GM18519 (cell line): Measurements from ENCODE around the gene C1QC.
"Not testable (repeated sequence)": the region's sequence is repeated elsewhere in the genome, so short reads cannot be mapped to it uniquely, and the experiment has no call there.

Experiments
- ATAC-seq: cut with Tn5 transposase; IDR thresholded peaks from one replicate; pipeline ENCODE4 v1.9.1; 2021; ENCODE audit warnings: mild to moderate bottlenecking, moderate library complexity; ENCODE audit not compliant: unreplicated experiment, low FRiP score

Gene C1QC

DNA sequence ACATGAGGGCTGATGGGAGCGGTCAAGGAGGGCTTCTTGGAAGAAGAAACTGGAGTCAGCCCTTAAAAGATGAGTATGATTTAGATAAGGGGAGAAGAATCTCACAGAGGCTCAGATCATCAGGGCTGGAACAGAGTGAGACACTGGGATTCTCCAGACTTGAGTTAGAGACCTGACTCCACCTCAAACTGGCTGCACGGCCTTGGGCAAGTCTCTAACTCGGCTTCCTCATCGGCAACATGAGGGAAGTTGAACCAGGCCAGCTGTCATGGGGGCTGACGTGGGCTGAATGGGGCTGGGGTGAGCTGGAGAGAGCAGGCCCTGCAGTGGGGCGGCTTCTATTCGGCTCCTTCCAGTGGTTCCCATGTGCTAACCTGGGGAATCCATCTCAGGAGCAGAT lies 2.5 kb downstream of the C1QC start:
- no peak for ATAC-seq

DNA sequence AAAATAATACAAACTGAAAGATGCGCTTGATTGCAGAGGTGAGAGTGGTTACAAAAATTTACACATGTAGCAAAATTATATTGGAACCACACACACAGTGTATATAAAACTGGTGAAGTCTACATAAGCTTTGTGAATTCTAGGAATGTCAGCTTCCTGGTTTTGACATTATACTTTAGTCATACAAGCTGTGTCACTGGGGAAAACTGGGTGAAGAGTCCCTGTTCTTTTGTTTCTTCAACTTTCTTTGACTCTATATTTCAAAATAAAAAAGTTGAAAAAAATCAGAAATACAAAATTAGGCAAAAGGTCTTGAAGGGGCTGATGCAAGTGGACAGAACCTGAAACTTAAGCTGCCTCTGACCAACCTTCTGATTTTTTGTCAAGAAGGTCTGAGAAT lies 3.0 kb downstream of the C1QC start:
- ATAC-seq: no peak

DNA sequence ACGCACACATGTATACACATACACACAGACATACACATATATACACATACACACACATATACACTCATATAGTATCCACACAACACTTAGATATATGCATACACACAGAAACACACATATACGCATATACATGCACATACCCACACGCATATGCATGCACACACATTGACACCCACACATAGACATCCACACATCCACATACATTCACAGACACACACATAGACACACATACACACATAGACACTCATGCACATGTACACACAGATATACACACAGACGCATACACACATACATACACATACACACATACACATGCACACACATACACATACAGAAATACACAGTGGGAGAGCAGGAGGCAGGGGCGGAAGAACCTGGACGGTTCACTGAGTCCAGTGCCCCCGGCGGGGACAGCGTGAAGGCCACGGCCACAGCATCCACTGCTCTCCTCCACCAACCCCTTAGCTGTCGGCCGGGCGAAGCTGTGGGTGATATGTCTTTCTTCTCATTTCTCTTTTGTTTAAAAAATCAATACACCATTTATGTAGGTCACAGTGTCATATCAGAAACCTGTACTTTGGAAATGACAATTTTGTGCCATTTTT lies 6.8 kb downstream of the C1QC start:
- ATAC-seq: no peak

DNA sequence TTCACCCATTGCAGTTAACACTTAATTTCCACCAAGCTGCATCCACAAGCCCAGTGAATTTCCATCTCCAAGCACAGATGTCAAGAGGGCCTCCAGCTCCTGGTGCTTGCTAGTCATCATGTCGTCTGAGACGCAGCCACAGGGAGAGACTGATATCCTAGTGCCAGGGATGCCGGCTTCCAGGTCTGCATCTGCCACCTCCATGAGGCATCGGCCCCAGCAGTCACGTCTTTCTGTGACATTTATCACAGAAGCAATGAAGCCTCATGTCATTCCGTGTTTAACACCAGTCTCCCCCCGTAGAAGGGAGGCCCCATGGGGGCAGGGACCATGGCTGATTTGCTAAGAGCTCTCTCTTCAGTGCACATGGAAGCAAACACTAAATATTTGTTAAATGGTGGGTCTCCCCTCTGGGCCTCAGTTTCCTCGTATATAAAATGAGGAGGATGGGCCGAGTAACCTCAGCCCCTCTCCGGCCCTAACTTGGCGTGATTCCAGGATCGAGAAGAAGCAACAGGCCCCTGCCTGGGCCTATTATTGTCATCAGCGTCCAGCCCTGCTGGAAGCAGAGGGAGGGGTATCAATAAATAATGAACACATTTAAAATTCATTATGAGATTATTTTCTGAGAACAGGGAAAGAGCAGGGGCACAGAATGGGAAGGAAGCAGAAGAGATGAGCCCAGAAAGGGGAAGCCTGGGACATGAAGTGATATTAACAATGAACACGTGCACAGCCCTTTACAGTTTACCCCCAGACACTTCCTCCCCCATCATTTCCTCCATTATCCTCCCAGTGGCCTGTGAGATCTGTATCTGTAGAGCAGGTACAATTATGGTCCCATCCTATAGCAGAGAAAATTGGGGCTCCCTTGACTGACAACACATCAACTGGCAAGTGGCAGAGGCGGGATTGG lies 8.8 kb downstream of the C1QC start:
- no peak for ATAC-seq

DNA sequence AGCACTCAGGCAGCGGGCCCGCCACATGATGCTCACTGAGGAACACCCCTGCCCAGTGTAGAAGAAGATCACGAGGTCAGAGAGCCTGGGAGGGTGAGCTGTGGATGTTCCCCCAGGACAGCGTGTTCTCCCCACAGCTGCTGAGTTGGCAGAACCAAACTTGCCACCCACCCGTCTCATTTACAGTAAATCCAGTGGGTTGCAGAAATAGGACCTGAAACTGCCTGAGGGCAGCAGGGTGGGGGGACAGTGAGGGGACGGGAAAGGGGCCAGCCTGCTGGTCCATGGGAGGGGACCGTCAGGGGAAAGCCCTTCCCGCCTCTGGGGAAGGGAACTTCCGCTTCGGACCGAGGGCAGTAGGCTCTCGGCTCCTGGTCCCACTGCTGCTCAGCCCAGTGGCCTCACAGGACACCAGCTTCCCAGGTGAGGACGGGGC lies 9.5 kb downstream of the C1QC start, which contains the start of gene C1QB:
TSS of gene C1QB (plus strand) at position 356 of the 436 bp plus-strand sequence. CDS start 6,227 bp downstream, outside the sequence.
- ATAC-seq: no peak

DNA sequence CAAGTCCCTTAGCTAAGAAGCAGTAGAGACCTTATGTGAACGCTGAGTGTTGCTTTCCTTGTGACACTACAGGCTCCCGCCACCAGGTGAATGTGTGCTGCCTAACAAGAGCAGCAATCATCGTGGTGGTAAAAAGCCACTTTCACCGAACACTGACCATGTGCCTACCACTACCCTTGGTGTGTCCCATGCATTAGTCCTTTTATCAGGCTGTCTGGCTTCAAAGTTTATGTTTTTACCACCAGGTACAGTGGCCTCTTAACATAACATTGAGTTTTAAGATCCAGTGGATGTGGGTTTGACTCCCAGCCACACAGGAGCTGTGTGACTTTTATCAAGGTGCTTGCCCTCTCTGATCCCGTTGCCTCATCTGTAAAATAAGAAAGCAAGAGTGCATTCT lies 11.3 kb downstream of the C1QC start:
- no peak for ATAC-seq

DNA sequence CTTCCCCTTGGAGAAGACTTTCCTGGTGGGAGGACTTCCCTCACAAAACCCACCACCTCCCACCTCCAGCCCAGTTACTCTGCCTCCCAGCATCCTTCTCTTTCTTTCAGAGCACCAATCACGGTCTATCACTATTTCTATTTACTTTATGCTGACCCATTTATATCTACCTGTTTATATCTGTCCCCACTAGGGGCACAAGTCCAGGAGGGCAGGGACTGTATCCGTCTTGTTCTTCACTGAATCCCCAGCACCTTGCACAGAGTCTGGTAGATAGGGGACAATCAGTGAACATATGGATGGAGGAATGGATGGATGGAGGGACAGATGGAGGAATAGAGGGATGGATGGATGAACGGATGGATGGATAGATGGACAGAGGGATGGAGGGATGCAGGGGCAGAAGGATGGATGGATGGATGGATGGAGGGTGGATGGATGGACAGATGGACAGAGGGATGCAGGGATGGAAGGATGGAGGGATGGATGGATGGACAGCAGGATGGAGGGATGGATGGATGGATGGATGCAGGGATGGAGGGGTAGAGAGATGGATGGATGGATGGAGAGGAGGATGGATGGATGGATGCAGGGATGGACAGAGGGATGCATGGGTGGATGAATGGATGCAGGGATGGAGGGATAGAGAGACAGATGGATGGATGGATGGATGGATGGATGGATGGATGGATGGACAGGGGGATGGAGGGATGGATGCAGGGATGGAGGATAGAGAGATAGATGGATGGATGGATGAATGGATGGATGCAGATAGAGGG lies 15.1 kb downstream of the C1QC start:
- no peak for ATAC-seq

DNA sequence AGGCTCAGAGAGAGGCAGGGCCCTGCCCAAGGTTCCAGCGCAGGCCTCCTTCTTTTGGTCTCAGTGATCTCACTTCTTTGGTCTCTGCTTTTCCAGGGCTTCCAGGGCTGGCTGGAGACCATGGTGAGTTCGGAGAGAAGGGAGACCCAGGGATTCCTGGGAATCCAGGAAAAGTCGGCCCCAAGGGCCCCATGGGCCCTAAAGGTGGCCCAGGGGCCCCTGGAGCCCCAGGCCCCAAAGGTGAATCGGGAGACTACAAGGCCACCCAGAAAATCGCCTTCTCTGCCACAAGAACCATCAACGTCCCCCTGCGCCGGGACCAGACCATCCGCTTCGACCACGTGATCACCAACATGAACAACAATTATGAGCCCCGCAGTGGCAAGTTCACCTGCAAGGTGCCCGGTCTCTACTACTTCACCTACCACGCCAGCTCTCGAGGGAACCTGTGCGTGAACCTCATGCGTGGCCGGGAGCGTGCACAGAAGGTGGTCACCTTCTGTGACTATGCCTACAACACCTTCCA lies 17.3 kb downstream of the C1QC start:
- ATAC-seq: no peak

DNA sequence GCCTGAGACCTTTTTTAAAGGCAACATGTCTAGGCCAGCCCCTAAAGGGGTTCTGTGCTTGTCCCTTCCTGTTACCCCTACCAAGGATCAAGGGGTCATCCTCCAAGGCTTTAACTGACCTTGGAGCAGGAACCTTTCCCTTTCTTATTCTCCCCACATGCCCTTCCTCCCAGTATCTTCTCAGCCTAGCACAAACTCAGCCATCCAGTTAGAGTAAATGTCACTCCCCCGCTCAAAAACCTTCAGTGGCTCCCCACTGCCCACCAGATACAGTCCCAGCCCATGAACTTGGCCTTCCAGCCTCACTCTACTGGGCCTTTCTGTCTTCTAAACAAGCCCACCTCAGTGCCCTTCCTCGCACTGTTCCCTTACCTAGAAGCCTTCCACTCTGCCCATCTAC lies 18.4 kb downstream of the C1QC start:
- ATAC-seq: no peak

DNA sequence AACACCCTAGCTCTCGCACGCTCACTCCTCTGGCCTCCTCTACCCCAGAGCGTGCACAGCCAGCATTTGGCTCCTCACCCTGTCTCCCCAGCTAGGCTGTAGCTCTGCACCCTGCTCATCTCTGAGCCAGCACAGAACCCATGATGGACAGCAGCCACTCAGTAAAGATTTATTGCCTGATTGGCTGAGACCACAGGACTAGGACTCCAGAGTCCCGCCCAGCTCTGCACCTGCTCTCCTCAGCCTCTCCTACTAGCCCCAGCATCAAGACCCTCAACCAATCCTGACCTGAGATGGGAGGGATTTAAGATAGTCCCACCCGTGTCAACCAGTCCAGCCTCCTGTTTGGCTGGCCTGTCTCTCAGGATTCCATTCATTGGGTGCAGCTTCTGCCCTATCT lies 18.9 kb downstream of the C1QC start:
- no peak for ATAC-seq

DNA sequence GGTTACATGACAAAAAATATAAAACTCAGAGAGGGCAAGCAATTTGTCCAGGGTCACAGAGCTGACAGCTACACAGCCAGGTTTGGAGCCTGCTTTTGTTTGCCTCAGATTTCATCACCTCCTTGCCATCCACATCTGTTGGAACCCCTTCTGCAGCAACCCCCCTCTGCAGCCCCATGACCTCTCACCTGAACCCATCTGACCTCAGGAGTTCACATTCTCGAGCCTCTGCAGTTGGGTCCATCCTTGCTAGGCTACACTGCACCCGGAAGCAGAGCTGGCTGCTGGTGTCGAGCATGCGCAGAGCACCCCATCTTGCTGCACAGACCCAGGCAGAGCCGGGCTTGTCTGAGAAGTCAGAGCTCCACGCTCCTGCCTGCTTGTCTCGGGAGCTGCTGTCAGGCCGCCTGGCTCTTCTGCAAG lies 19.6 kb downstream of the C1QC start:
- ATAC-seq: no peak

DNA sequence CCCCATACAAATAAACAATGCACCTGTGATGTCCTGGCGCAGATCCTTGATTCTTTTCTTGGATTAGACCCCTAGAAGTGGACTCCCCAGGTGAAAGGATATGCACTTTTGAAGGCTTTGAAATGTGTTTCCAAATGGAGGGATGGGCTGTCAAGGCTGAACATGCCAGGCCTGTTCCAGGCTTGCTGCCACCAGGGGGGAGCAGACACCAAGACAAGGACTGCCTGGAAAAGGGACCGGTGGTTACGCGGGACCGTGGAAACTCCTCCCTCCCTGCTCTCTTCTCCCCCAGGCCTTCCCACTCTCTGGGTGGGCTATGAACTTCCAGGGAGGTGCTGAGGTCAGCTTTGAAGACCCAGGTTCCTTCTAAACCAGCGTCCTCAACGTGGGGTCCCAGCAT lies 22.3 kb downstream of the C1QC start:
- ATAC-seq: no peak

DNA sequence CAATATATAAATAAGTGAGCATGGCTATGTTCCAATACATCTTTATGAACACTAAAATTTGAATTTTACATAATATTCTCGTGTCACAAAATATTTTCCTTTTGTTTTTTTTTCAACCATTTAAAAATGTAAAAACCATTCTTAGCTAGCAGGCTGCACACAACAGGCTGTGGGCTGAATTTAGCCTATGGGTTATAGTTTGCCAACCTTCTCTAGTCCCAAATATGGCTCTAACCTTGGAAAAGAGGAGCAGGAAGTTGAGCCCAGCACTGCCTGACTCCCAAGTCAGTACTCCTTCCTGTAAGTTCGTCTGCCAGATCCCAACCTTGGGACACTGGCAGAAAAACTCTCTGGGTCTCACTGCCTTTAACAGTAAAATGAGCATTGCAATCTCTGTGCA lies 23.0 kb downstream of the C1QC start:
- no peak for ATAC-seq

DNA sequence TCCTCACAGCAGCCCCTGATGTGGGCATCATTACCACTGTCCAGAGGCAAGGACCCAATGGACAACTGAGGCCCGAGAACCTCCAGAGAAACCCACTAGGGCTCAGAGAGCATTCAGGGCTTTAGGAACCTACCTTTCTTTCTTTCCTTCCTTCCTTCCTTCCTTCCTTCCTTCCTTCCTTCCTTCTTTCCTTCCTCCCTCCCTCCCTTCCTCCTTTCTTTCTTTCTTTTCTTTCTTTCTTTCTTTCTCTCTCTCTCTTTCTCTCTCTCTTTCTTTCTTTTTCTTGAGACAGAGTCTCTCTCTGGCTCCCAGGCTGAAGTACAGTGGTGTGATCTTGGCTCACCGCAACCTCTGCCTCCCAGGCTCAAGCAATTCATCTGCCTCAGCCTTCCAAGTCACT lies 25.4 kb downstream of the C1QC start:
- ATAC-seq: not testable (repeated sequence)

DNA sequence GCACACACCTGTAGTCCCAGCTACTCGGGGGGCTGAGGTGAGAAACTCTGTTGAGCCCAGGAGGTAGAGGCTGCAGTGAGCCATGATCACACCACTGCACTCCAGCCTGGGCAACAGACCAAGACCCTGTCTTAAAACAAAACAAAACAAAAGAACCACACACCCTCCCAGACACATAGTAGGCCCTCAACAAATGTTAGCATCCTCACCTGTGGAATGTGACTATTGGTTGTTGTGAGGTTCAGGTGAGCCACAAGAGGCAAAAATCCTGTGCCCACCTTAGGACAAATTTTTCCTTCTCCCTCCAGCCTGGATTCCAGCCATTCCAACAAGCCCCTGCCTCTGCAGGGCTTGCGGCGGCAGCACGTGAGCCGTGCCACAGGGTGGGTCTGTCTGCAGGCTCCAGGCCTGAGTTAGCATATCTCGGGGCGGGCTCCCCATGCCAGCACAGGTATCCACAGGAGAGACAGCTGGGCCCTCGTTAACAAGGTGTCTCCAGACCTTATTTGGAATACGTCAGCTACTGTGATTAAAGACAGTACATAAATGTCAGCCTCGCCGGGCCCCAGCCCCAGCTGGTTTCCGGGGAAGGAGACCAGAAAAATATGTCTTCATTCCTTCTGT lies 27.0 kb downstream of the C1QC start:
- no peak for ATAC-seq

DNA sequence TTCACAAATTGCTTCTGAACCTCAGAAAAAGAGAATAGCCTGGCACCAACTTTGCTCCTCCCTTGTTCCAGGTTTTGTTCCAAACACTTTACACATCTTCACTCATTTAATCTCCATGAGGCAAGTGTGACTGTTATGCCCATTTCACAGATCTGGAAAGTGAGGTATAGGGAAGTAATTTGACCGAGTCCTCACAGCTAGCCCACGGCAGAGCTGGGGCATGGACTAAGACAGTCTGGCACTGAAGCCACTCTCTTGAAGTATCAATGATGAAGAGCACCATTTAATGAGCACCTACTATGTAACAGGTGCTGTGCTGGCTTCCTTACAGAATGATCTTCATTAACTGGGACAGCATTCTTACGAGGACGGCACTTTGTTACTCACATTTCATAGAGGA lies 28.6 kb downstream of the C1QC start:
- no peak for ATAC-seq

DNA sequence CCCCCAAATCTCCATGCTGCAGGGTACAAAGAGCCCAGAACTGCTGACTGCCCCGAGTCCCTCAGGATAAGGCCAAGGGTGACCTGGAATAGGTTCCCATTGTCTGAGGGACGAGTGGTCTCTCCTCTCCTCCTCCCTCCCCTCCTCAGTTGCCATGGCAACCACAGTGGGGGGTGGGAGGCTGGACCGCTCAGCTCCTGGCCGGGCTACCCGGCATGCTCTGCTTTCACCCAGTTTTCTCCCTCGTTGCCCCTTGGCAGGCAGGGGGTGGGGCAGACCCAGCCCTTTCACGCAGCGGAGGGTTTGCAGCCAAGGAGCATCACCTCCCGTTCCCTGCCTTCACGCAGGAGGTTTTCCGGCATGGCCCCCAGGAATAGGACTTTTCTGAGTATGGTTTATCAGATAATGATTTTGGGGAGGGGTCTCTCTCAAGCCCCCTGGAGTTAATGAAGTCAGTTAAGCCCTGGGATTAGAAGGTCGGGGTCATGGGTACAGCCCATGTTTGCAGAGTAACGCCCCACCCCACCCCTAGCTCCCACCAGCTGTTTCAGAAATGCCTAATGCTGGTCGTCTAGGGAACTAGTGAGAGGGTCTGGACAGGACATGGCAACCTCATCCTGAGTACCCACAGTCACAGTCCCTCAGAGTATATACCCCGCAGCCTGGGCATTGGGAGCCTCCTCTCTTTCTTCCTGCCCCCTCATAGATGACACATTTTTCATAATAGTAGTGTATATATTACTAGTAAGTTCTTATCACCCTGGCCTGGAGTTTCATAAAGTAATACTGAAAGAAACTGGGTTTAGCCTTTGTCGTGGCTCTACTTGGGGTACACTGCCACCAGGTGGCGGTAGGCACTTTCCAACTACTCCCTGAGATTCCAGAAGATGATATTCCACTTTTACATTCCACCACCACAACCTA lies 30.3 kb downstream of the C1QC start:
- no peak for ATAC-seq

DNA sequence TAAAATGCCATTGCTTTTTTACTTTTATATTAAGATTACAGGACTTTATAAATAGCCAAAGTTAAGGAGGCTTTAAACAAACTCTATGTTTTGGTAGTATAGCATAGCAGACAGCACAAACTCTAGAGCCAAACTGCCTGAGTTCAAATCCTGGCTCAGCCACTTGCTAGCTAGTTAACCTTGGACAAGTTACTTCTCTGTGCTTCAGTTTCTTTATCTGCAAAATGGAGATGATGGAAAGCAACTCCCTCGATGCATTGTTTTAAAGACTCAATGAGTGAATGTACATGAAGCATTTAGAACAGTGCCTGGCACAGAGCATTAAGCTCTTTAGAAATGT lies 30.9 kb downstream of the C1QC start:
- no peak for ATAC-seq

DNA sequence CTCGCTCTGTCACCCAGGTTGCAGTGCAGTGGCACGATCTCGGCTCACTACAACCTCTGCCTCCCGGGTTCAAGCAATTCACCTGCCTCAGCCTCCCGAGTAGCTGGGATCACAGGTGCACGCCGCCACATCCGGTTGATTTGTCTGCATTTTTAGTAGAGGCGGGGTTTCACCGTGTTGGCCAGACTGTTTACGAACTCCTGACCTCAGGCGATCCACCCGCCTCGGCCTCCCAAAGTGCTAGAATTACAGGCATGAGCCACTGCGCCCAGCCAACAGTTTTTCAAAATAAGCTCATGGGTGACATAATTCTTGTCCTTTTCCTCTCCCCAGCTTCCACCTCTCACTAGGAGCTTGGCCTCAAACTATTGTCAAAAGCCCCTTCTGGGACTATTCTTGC lies 32.7 kb downstream of the C1QC start:
- not testable (repeated sequence) for ATAC-seq
